Cardiac fibroblast (primary cell): ENCODE measurements around the gene DNAJC1.

ENCODE experiments used
- DNase-seq, 2 donors: peaks; one replicate each; pipeline versions ENCODE4 v3.0.0 to v3.0.0-alpha.2; 2010; ENCODE audit warnings: low read depth in 2 of 2
- H3K4me3 ChIP-seq, 2 donors: replicated peaks in 1 of 2; 1 replicate in 1 of 2; 2 replicates in 1 of 2; pipeline ENCODE4 v1.5.1; 2011; ENCODE audit warnings: low read depth in 2 of 2, low read length in 2 of 2, mild to moderate bottlenecking in 2 of 2, moderate library complexity in 1 of 2
- TF ChIP-seq, protein P1 (sequence below): IDR thresholded peaks from one replicate; pipeline ENCODE4 v1.5.1; 2011; ENCODE audit warnings: low read depth, mild to moderate bottlenecking, low read length, inconsistent platforms

The DNAJC1 gene

DNA sequence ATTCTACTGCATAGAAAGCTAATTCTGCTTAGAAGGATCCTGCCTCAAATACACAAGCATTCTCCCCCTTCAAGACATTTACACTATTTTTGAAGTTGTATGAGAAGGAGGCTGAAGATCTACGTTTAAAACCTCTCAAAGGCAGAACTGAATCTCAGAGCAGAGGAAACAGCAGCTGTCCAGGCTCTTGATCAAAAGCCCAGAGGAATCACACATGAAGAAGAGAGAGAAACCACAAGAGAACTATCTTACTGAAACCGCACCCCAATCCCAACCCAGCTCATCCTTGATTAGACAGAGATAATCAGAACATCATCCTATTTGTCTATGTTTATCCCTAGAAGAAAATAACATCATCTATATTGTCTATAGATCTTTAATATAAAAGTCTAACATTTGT lies 2.2 kb upstream of the DNAJC1 start:
- DNase-seq, result no peak
- TF ChIP-seq, protein P1, sequence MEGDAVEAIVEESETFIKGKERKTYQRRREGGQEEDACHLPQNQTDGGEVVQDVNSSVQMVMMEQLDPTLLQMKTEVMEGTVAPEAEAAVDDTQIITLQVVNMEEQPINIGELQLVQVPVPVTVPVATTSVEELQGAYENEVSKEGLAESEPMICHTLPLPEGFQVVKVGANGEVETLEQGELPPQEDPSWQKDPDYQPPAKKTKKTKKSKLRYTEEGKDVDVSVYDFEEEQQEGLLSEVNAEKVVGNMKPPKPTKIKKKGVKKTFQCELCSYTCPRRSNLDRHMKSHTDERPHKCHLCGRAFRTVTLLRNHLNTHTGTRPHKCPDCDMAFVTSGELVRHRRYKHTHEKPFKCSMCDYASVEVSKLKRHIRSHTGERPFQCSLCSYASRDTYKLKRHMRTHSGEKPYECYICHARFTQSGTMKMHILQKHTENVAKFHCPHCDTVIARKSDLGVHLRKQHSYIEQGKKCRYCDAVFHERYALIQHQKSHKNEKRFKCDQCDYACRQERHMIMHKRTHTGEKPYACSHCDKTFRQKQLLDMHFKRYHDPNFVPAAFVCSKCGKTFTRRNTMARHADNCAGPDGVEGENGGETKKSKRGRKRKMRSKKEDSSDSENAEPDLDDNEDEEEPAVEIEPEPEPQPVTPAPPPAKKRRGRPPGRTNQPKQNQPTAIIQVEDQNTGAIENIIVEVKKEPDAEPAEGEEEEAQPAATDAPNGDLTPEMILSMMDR, result no peak
- H3K4me3 ChIP-seq, result no peak overlapping the region

DNA sequence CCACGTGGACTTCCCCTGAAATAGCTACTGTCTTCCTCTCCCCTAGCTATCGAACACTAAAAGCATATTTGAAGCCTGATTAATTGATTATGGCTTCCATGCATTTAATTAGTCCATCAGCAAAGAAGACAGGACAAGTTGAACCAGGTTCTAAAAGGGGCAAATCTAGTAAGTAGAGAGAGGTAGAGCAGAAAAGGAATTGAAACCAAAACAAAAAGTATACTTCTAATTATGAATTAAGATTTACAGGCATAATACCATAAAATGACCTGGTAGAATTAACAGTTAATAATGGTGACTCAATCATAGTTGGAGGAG lies 393 bp upstream of the DNAJC1 start:
- DNase-seq, result no peak
- H3K4me3 ChIP-seq, result peak overlapping the region; percentile 88 to 93
- TF ChIP-seq, protein P1, result no peak

DNA sequence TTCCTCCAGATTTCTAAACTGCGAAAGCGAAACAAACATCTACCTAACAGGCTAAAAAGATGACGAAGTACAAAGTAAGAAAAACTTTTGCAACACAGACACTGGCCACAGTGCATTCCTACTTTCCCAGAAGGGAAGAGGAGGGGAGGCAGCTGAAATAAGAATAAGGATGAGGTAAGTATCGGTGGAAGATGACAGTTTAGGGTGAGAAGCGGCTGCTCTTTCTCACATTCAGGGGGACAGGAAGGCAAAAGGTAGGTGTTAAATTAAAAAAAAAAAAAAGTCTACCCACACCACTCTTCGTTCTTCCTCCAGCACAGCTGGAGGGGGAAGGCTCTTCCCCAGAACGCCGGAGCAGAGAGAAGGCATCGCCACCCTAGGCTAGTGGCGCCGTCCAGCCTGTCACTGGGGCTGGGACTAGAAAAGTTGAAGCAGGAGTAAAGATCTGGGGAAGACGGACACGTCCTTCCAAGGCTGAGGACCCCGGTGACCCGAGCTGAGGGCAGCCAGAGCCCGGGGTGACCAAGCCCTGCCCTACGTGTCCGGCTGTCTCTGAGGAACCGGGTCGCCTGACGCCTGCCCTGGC lies 846 bp downstream of the DNAJC1 start:
- peak overlapping the region; percentile 88 to 93 for H3K4me3 ChIP-seq
- TF ChIP-seq, protein P1, result no peak
- DNase-seq, result peak; percentile 67 to 78

DNA sequence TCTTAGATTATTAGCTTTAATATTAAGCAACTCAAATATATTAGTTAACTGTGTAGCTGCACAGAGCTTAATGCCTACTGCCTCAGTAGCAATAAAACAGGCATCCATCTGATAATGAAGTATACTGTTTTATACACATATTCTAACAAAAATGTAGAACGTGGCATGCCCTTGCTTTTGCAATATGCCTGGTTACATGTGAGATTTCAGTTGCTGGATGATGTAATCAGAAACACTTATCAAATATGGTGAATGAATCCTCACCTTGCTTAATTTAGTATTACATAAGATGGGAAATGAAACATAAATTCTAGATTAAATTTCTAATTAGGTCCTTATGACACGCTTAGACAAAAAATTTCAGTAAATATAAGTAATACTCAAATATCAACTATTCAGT lies 8.0 kb downstream of the DNAJC1 start:
- peak; percentile 41 to 61 for DNase-seq
- TF ChIP-seq, protein P1, result no peak
- no peak overlapping the region for H3K4me3 ChIP-seq

DNA sequence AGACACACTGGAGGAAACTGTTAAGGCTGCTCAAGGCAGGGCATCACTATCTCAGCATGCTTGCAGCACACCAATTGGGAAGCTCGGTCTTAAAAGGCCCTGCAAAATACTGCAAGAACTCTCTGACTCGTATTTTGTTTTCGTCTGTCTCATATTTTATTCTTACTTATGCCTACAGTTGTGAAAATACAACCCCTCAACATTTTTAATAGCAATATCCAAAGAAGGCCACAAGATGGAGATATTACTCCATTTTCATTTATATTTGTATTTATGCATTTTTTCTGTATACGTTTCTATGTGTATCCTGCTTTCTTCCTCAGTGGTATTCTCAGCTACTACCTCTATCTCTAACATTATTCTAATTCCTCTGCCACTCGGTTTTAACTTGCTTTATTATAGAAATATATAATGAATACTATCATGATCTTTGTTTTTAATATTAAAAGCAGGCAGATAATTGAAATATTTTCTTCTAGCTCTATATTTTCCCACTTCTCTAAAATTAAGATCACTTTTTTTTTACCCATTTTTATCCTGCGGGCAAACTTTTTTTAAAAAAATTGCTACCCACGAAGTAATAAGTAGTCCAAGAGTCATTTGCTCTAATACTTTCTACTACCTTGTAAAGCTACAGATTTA lies 10.0 kb downstream of the DNAJC1 start:
- peak; percentile 58 to 64 for DNase-seq
- TF ChIP-seq, protein P1, result peak; percentile 32
- H3K4me3 ChIP-seq, result no peak overlapping the region

DNA sequence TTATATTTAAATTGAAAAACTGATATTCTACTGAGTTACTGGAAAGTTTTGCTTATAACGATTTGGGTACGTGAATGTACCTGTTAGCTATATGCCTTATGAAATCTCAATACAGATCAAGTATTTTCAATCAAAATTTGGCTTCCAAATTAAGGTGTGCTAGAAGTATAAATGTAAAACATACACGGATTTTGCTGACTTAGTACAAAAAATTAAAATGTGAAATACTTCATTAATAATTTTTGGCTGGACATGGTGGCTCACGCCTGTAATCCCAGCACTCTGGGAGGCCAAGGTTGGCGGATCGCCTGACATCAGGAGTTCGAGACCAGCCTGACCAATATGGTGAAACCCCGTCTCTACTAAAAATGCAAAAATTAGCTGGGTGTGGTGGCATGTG lies 11.7 kb downstream of the DNAJC1 start:
- no peak for DNase-seq
- TF ChIP-seq, protein P1, result no peak
- no peak overlapping the region for H3K4me3 ChIP-seq

DNA sequence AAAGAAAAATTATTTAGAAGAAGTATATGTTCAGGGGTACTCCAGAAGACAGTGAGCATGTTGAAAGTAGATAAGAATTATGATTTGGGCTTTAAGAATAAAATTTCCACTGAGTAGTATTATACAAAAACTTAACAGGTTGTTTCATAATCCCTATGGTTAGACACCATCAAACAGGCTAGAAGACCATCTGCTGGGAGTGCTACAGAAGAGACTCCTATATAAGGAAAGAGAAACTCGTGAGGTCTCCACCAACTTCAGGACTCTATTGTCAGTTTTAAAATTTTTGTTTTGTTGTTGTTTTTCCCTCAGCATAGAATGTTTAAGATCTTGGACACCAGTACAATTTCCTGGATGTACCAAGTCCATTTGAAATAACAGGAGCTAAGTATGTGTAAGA lies 13.1 kb downstream of the DNAJC1 start:
- DNase-seq, result no peak
- TF ChIP-seq, protein P1, result no peak
- no peak overlapping the region for H3K4me3 ChIP-seq
